Loucy (cell line): ENCODE measurements around the gene DOK6.

Experiments used
- H2AFZ ChIP-seq: fragments of 200-600 bp; sonication (generic); 2 replicates; pipeline ENCODE4 v1.6.0; 2016; ENCODE audit warnings: antibody characterized with exemption, mild to moderate bottlenecking, low read length, moderate library complexity
- H3F3A ChIP-seq: fragments of 200-600 bp; 2 replicates; pipeline ENCODE4 v1.6.0; 2016; ENCODE audit warnings: antibody characterized with exemption, low read depth, mild to moderate bottlenecking
- H3K27me3 ChIP-seq: fragments of 200-600 bp; sonication (generic); 2 replicates; pipeline ENCODE4 v1.6.1; 2014; ENCODE audit warnings: low read length, mild to moderate bottlenecking; ENCODE audit not compliant: insufficient read depth, poor library complexity, severe bottlenecking
- H3K36me3 ChIP-seq: fragments of 200-600 bp; sonication (generic); 2 replicates; pipeline ENCODE4 v1.6.1; 2016; ENCODE audit warnings: low read length; ENCODE audit not compliant: insufficient read depth
- H3K4me1 ChIP-seq: fragments of 200-600 bp; sonication (generic); 2 replicates; pipeline ENCODE4 v1.5.1; 2014; ENCODE audit warnings: low read length, mild to moderate bottlenecking; ENCODE audit not compliant: insufficient read depth, poor library complexity, severe bottlenecking
- H3K4me2 ChIP-seq: fragments of 200-600 bp; sonication (generic); 2 replicates; pipeline ENCODE4 v1.6.0; 2014; ENCODE audit warnings: antibody characterized with exemption, low read length, low read depth, mild to moderate bottlenecking; ENCODE audit not compliant: poor library complexity, severe bottlenecking
- H3K4me3 ChIP-seq: fragments of 200-600 bp; sonication (generic); 2 replicates; pipeline ENCODE4 v1.5.1; 2014; ENCODE audit warnings: low read length, mild to moderate bottlenecking, mixed read lengths; ENCODE audit not compliant: poor library complexity, severe bottlenecking
- H3K79me2 ChIP-seq: fragments of 200-600 bp; sonication (generic); 2 replicates; pipeline ENCODE4 v1.6.1; 2014; ENCODE audit warnings: low read length; ENCODE audit not compliant: insufficient read depth
- H3K9ac ChIP-seq: fragments of 200-600 bp; sonication (generic); 2 replicates; pipeline ENCODE4 v1.6.0; 2014; ENCODE audit warnings: mild to moderate bottlenecking, low read depth, low read length, moderate library complexity; ENCODE audit not compliant: poor library complexity, severe bottlenecking
- H3K9me2 ChIP-seq: fragments of 200-600 bp; sonication (generic); replicated peaks from 2 replicates; pipeline ENCODE4 v1.6.1; 2016; ENCODE audit warnings: low read depth, low read length, mixed read lengths
- H3K9me3 ChIP-seq: fragments of 200-600 bp; sonication (generic); 2 replicates; pipeline ENCODE4 v1.6.1; 2014; ENCODE audit warnings: mild to moderate bottlenecking, antibody characterized with exemption, low read length, low read depth; ENCODE audit not compliant: insufficient read depth
- H4K20me1 ChIP-seq: fragments of 200-600 bp; sonication (generic); 2 replicates; pipeline ENCODE4 v1.6.0; 2014; ENCODE audit warnings: antibody characterized with exemption, low read length, mild to moderate bottlenecking; ENCODE audit not compliant: insufficient read depth, poor library complexity, severe bottlenecking
- EZH2phosphoT487 ChIP-seq: fragments of 200-600 bp; IDR thresholded peaks from 2 replicates; pipeline ENCODE4 v1.6.1; 2018; ENCODE audit warnings: antibody characterized with exemption, mild to moderate bottlenecking, moderate library complexity, borderline replicate concordance
- TF ChIP-seq, protein P1 (sequence below): fragments of 200-600 bp; sonication (generic); conservative IDR thresholded peaks from 2 replicates; pipeline ENCODE4 v1.5.1; 2014; ENCODE audit warnings: mild to moderate bottlenecking, antibody characterized with exemption, low read length

The DOK6 gene

DNA sequence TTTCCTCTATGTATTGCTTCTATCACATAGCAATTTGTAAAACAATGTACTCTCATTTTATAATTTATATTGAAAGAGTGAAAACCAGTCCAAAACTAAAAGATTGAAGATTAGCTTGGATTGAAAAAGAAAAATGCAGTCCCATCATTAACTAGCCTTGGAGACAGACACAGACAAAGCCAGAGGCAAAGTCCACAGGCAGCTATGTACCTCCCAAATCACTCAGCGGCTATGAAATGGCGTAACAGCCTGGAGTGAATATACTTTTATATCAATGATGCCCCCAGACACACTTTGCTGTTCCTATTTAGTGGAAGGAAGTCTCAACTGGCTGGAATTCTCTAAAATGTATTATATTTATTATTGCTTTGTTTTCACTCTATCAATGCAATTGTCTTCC, 33.6 kb upstream of the DOK6 start:
- no peaks in the 10 kb centered on the region for H4K20me1 ChIP-seq
- no peak overlapping the region for H3K4me2 ChIP-seq
- H3K9me3 ChIP-seq = no peaks in the 10 kb centered on the region
- H3K4me3 ChIP-seq = no peak overlapping the region
- no peak overlapping the region for H3K9ac ChIP-seq
- no peaks in the 10 kb centered on the region for H3K79me2 ChIP-seq
- TF ChIP-seq, protein P1, sequence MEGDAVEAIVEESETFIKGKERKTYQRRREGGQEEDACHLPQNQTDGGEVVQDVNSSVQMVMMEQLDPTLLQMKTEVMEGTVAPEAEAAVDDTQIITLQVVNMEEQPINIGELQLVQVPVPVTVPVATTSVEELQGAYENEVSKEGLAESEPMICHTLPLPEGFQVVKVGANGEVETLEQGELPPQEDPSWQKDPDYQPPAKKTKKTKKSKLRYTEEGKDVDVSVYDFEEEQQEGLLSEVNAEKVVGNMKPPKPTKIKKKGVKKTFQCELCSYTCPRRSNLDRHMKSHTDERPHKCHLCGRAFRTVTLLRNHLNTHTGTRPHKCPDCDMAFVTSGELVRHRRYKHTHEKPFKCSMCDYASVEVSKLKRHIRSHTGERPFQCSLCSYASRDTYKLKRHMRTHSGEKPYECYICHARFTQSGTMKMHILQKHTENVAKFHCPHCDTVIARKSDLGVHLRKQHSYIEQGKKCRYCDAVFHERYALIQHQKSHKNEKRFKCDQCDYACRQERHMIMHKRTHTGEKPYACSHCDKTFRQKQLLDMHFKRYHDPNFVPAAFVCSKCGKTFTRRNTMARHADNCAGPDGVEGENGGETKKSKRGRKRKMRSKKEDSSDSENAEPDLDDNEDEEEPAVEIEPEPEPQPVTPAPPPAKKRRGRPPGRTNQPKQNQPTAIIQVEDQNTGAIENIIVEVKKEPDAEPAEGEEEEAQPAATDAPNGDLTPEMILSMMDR = no peak
- TF ChIP-seq EZH2phosphoT487 = no peak
- no peaks in the 10 kb centered on the region for H3K27me3 ChIP-seq
- no peaks in the 10 kb centered on the region for H3F3A ChIP-seq
- no peaks in the 10 kb centered on the region for H3K36me3 ChIP-seq
- no peak overlapping the region for H2AFZ ChIP-seq
- H3K4me1 ChIP-seq = no peaks in the 10 kb centered on the region
- H3K9me2 ChIP-seq = no peaks in the 10 kb centered on the region

DNA sequence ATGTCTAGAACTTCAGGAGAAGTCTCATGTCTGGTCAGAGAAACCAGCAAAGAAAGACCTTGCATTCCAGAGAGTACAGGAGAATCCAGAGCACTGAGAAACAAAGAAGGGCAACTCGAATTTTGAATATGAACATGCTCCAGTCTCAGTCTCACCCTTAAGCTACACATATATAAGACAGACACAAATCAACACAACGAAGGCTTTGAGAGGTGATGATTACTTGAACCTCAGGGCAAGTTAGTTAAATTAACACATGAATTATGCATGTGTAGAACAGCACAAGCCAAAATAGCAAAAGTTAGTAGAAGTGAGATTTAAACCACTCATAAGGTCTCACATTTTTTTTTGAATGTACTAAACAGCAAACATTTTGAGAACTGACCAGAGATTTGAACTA, 29.0 kb upstream of the DOK6 start:
- Histone ChIP-seq H3K9me2 (no peaks in the 10 kb centered on the region), H3K4me3 (no peak overlapping the region)
- TF ChIP-seq, protein P1 = no peak
- no peak for TF ChIP-seq EZH2phosphoT487

DNA sequence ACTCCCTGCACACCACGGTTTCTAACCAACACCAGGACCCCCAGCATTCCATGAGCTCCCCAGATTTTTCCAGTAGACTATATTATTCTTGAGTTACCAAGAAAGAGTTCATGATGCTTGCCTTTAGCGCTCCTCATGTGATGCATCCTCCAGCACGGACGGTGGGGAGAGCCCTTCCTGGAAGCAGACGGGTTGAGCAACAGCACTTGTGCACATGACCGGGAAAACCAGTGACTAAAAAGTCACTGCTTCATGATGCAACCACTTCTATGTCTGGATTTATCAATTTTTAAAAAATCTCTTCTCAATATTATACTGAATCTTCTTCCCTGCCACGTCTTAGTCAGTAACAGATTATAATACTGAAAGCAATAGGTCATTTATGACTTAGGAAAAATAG, 20.4 kb upstream of the DOK6 start:
- Histone ChIP-seq H3K9me3 (no peaks in the 10 kb centered on the region), H3K4me2 (no peak overlapping the region), H3K36me3 (no peaks in the 10 kb centered on the region), H3K79me2 (no peaks in the 10 kb centered on the region), H2AFZ (no peak overlapping the region), H3F3A (no peaks in the 10 kb centered on the region), H4K20me1 (no peaks in the 10 kb centered on the region), H3K4me3 (no peak overlapping the region), H3K9me2 (no peaks in the 10 kb centered on the region), H3K27me3 (no peaks in the 10 kb centered on the region), H3K9ac (no peak overlapping the region), H3K4me1 (no peaks in the 10 kb centered on the region)
- no peak for TF ChIP-seq EZH2phosphoT487
- TF ChIP-seq, protein P1 = no peak

More for the DNA sequence above, 29.0 kb upstream of the DOK6 start:
- Histone ChIP-seq H2AFZ (no peak overlapping the region), H3K4me1 (no peaks in the 10 kb centered on the region), H3K4me2 (no peak overlapping the region), H4K20me1 (no peaks in the 10 kb centered on the region), H3K9ac (no peak overlapping the region), H3K9me3 (no peaks in the 10 kb centered on the region), H3K79me2 (no peaks in the 10 kb centered on the region), H3K36me3 (no peaks in the 10 kb centered on the region), H3K27me3 (no peaks in the 10 kb centered on the region), H3F3A (no peaks in the 10 kb centered on the region)
